Activated T-cell treated with anti-CD3 and anti-CD28 coated beads for 1 hour (primary cell): ENCODE measurements around the gene SLC25A24.
"Not testable (repeated sequence)": the region's sequence is repeated elsewhere in the genome, so short reads cannot be mapped to it uniquely, and the experiment has no call there.

ENCODE experiments used
- DNase-seq: peaks from one replicate; pipeline ENCODE4 v3.0.0-alpha.2; 2020; ENCODE audit warnings: low read depth

SLC25A24 gene

GRCh38 chr1:108199781-108200686, at the start of gene SLC25A24:
Gene SLC25A24 (minus strand): TSS chr1:108200343. CDS start chr1:108200138, 205 bp downstream.
- peak; percentile 48 for DNase-seq

DNA sequence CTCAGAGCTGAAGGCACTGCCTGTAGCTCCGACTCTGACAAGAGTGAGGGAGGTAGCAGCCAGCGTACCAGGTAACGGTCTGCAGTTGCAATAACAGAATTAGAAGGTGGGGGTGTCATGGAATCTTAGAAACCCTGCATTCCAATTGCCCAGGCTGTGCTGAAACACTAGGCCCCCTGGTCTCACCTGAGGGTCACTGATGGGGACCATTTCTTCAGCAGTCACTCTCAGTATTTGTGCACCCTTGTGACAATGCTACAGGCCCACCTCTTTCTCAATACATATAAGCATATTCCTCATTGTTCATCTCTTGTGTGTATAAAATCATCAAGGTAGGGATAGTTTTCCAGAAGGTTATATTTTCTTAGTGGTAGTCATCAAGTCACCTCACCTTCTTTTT, 43.8 kb upstream of the SLC25A24 start, which contains the start of gene NBPF4:
Gene NBPF4 (minus strand): TSS at position 101 of the 400 bp plus-strand sequence. CDS start 315 bp downstream, outside the sequence.
- not testable (repeated sequence) for DNase-seq

GRCh38 chr1:108239426-108239825, 39.3 kb upstream of the SLC25A24 start:
- DNase-seq, result not testable (repeated sequence)

GRCh38 chr1:108235308-108235707, 35.2 kb upstream of the SLC25A24 start:
- DNase-seq, result not testable (repeated sequence)

GRCh38 chr1:108232183-108232582, 32.0 kb upstream of the SLC25A24 start:
- DNase-seq, result not testable (repeated sequence)

GRCh38 chr1:108229976-108230375, 29.8 kb upstream of the SLC25A24 start:
- DNase-seq, result not testable (repeated sequence)

GRCh38 chr1:108227772-108228171, 27.6 kb upstream of the SLC25A24 start:
- not testable (repeated sequence) for DNase-seq

DNA sequence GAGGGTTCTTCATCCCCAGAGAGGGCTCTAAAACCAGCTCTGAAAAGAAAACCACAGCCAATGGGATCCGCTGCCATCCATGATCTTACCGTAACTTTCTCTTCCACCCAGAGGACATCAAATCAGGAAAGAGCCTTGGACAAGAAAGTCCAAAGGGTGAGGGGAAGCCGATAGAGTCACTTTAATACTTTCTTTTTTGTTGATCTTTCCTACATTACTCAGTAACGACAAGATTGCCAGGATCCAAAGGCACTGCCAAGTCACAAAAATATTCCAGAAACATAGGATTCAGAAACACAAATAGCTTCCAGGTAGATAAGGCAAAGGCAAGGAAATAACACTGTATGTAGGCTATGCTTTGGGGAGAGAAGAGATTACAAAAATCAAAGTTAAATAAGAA, 26.7 kb upstream of the SLC25A24 start:
- not testable (repeated sequence) for DNase-seq

GRCh38 chr1:108223226-108223625, 23.1 kb upstream of the SLC25A24 start:
- DNase-seq, result not testable (repeated sequence)

DNA sequence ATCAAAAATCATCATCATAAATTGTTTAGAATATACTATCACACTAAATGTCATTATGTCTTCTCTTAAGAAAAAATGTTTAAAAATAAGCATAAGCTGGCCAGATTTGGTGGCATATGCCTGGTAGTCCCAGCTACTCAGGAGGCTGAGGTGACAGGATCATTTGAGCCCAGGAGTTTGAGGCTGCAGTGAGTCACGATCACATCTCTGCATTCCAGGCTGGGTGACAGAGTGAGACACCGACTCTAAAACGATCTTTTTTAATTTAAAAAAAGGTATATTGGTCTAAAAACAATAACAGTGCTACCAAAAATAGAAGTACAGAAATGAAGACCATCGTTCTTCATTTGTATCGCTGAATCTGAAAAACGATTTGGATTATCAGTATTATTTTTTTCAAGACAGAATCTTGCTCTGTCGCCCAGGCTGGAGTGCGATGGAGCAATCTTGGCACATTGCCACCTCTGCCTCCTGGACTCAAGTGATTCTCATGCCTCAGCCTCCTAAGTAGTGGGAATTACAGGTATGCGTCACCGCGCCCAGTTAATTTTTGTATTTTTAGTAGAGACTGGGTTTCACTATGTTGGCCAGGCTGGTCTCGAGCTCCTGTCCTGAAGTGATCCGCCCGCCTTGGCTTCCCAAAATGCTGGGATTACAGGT, 17.5 kb upstream of the SLC25A24 start:
- DNase-seq, result not testable (repeated sequence)

DNA sequence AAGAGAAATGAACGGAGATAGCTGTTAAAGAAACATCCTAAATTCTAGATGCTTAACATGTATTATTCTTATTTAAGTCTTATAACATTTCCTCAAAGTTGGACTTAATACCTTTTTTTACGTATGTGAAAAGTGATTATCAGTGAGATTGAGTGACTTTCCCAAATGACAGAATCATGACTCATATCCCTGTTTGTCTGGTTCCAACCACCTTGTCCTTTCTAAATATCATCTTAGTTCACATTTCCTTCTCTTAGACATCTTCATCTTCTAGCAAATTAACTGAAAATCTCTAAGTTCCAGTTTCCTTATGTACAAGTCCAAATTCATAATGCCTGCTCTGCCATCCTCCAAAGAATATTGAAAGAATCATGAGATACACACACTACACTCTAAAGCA, 16.9 kb upstream of the SLC25A24 start:
- not testable (repeated sequence) for DNase-seq

- DNase-seq, result not testable (repeated sequence)
Measured at GRCh38 chr1:108216028-108216890, 16.1 kb upstream of the SLC25A24 start.

DNA sequence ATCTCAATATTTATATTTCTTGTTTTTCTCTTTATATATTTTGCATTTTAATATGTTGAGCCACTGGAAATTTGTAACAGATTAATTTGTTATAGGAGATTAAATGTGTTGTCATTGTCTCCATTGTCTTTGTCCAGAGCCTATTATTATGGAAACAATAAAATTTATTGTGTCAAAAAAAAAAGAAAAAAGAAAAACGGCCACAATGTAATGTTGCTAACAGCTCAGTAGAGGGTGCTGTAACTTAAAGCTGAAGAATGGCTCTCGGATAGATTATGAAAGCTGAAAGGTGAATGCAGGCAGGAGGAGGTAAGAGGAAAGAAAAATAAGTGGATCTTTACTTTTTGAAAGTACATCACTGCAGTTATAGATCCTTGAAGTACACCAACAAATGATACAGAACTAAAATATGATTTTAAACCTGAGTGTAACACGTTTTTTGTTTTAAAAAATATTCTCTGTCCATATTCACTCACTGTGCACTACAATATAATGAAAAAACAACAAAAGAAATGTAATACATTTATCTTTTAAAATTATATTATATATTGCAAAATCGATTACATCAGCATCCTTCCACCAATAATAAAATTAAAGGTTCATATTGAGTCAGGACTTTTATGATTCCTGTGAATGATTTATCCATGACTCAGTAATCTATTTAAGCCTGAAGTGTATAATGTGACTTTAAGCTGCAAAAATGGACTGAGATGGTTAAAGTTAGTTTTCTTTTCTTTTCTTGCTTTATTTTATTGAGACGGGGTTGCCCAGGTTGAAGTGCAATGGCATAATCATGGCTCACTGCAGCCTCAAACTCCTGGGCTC, 14.7 kb upstream of the SLC25A24 start:
- DNase-seq, result not testable (repeated sequence)

DNA sequence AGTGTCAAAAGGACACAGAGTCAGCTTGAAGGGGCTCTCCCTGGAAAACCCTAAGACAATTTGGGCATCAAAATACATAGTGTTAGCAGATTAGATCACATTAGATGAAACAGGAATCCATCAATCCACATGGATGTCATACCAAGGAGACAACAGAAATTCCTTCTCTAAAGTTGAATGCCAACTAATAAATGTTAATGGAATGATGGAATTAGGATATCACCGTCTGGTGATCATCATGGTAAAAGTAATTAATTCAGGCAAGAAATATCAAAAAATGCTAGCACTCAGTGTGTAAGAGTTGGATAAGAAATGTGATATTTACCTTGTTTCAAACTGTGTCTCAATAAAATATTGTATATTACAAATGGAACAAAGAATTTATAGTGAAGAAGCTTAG, 10.9 kb upstream of the SLC25A24 start:
- no peak for DNase-seq

- no peak for DNase-seq
Measured at GRCh38 chr1:108209456-108210108, 9.4 kb upstream of the SLC25A24 start.

DNA sequence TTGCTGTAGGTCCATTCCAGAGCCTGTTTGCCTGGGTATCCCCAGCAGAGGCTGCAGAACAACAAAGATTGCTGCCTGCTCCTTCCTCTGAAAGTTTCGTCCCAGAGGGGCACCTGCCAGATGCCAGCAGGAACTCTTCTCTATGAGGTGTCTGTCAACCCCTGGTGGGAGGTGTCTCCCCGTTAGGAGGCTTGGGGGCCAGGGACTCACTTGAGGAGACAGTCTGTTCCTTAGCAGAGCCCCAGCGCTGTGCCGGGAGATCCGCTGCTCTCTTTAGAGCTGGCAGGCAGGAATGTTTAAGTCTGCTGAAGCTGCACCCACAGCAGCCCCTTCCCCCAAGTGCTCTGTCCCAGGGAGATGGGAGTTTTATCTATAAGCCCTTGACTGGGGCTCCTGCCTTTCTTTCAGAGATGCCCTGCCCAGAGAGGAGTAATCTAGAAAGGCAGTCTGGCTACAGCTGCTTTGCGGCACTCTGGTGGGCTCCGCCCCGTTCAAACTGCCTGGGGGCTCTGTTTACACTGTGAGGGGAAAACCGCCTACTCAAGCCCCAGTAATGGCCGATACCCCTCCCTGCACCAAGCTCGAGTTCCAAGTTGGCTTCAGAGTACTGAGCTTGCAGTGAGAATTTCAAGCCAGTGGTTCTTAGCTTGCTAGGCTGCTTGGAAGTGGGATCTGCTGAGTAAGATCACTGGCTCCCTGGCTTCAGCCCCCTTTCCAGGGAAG, 8.7 kb upstream of the SLC25A24 start:
- DNase-seq, result no peak

DNA sequence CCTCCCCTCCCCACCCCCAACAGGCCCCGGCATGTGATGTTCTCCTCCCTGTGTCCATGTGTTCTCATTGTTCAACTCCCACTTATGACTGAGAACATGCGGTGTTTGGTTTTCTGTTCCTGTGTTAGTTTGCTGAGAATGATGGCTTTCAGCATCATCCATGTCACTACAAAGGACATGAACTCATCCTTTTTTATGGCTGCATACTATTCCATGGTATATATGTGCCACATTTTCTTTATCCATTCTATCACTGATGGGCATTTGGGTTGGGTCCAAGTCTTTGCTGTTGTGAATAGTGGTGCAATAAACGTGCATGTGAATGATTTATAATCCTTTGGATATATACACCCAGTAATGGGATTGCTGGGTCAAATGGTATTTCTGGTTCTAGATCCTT, 3.4 kb upstream of the SLC25A24 start:
- DNase-seq, result not testable (repeated sequence)

- DNase-seq, result no peak
Measured at GRCh38 chr1:108201687-108202086, 1.5 kb upstream of the SLC25A24 start.

- DNase-seq, result peak; percentile 21
Measured at GRCh38 chr1:108200687-108201051, 526 bp upstream of the SLC25A24 start.

- no peak for DNase-seq
Measured at GRCh38 chr1:108199201-108199691, 897 bp downstream of the SLC25A24 start.
